GM12878 (cell line): ENCODE measurements around the gene SEC23IP. TPM values are rescaled to one million over a fixed set of nuclear protein-coding genes. Genes with fewer than 3 reads are reported as not detected.

Experiments
- ATAC-seq: fragments of 200-7000 bp; cut with Tn5 transposase; 3 replicates; pipeline ENCODE4 v1.9.1; 2020; ENCODE audit warnings: mild to moderate bottlenecking, moderate library complexity
- BruUV-seq: library from RNA; stranded (reverse); fragments of 400-500 nt; replicated peaks from 2 replicates; lab custom pipeline; 2021; lab: Mats Ljungman, UMichigan
- CTCF ChIA-PET: fragments of 300-600 bp; sonication (Branson Sonifier 250); formaldehyde crosslinking; extraction: SDS; loops from one replicate; lab custom pipeline; 2021; ENCODE audit warnings: inconsistent platforms; lab: Yijun Ruan, JAX
- POLR2A ChIA-PET: fragments of 350-600 bp; formaldehyde crosslinking; extraction: SDS; loops from one replicate; lab custom pipeline; 2021; ENCODE audit warnings: inconsistent platforms; lab: Charles Lee
- RAD21 ChIA-PET: fragments of 300-600 bp; sonication (Branson Sonifier 250); formaldehyde crosslinking; loops from one replicate; lab custom pipeline; 2023; ENCODE audit warnings: antibody characterized with exemption; ENCODE audit not compliant: unreplicated experiment; lab: Charles Lee
- SMC1A ChIA-PET: fragments of 300-600 bp; sonication (Branson Sonifier 250); formaldehyde crosslinking; loops from one replicate; lab custom pipeline; 2023; ENCODE audit not compliant: unreplicated experiment, uncharacterized antibody; lab: Charles Lee
- DNase-seq: peaks from one replicate; pipeline ENCODE4 v3.0.0-alpha.2; 2011; ENCODE audit warnings: low read depth, low spot score
- FAIRE-seq: peaks from 3 replicates; lab custom pipeline; 2011; peaks lifted over from hg19 to GRCh38; lab: Jason Lieb, UNC
- H2AFZ ChIP-seq: 2 replicates; pipeline ENCODE4 v1.6.0; 2011; ENCODE audit warnings: low read depth, low read length, control low read depth; ENCODE audit not compliant: control insufficient read depth
- H3K27ac ChIP-seq: 2 replicates; pipeline ENCODE4 v1.5.1; 2011; ENCODE audit warnings: control low read depth; ENCODE audit not compliant: control insufficient read depth, insufficient read depth
- H3K27me3 ChIP-seq, 2 experiments: replicated peaks in 1 of 2; 2 replicates each; pipeline versions ENCODE4 v1.6.0 to v1.6.1; 2011; ENCODE audit warnings: low read length in 1 of 2; ENCODE audit not compliant: control insufficient read depth in 2 of 2, insufficient read depth in 2 of 2
- H3K36me3 ChIP-seq, 2 experiments: 2 replicates each; pipeline ENCODE4 v1.5.1; 2011; ENCODE audit warnings: low read length in 1 of 2; ENCODE audit not compliant: control insufficient read depth in 2 of 2, insufficient read depth in 2 of 2
- H3K4me1 ChIP-seq: 2 replicates; pipeline ENCODE4 v1.6.1; 2011; ENCODE audit warnings: mild to moderate bottlenecking, low read length, moderate library complexity, mixed read lengths; ENCODE audit not compliant: control insufficient read depth, insufficient read depth
- H3K4me2 ChIP-seq: 2 replicates; pipeline ENCODE4 v1.6.0; 2011; ENCODE audit warnings: control low read depth; ENCODE audit not compliant: control insufficient read depth, insufficient read depth
- H3K4me3 ChIP-seq: fragments of 200-600 bp; sonication (generic); 2 replicates; pipeline ENCODE4 v1.5.1; 2016
- H3K79me2 ChIP-seq: 2 replicates; pipeline ENCODE4 v1.6.0; 2011; ENCODE audit warnings: low read length; ENCODE audit not compliant: control insufficient read depth, insufficient read depth
- H3K9ac ChIP-seq: 2 replicates; pipeline ENCODE4 v1.8.0; 2011; ENCODE audit warnings: low read length, control low read depth, mixed read lengths; ENCODE audit not compliant: control insufficient read depth, insufficient read depth
- H3K9me3 ChIP-seq: replicated peaks from 3 replicates; pipeline ENCODE4 v1.5.1; 2011; ENCODE audit warnings: mild to moderate bottlenecking, low read length; ENCODE audit not compliant: control insufficient read depth, insufficient read depth
- H4K20me1 ChIP-seq: 2 replicates; pipeline ENCODE4 v1.6.0; 2011; ENCODE audit not compliant: control insufficient read depth, insufficient read depth
- BCL3 ChIP-seq: IDR thresholded peaks from 2 replicates; pipeline ENCODE4 v1.6.1; 2011; ENCODE audit warnings: borderline replicate concordance, low read depth, mild to moderate bottlenecking, moderate library complexity, low read length; ENCODE audit not compliant: insufficient read depth, poor library complexity, severe bottlenecking
- BHLHE40 ChIP-seq, 2 experiments: fragments of 450-650 bp in 1 of 2; IDR thresholded peaks; 2 replicates each; pipeline ENCODE4 v1.6.1; 2011 to 2017; ENCODE audit warnings: low read depth in 2 of 2, borderline replicate concordance in 1 of 2, improper control_type of control experiment in 1 of 2, low read length in 1 of 2, mild to moderate bottlenecking in 1 of 2
- EZH2 ChIP-seq: IDR thresholded peaks from 2 replicates; pipeline ENCODE4 v1.6.1; 2012; ENCODE audit warnings: low read depth, mild to moderate bottlenecking, control low read depth, inconsistent platforms, low read length, borderline replicate concordance; ENCODE audit not compliant: control insufficient read depth
- FOS ChIP-seq: IDR thresholded peaks from 3 replicates; pipeline ENCODE4 v1.6.1; 2011; ENCODE audit warnings: borderline replicate concordance; ENCODE audit not compliant: insufficient read length; ENCODE audit errors: extremely low read depth
- IRF3 ChIP-seq: fragments of 450-650 bp; IDR thresholded peaks from 2 replicates; pipeline ENCODE4 v1.6.1; 2014; ENCODE audit warnings: mild to moderate bottlenecking
- MAX ChIP-seq: IDR thresholded peaks from 2 replicates; pipeline ENCODE4 v1.6.1; 2012; ENCODE audit warnings: low read depth, low read length, improper control_type of control experiment
- MEF2B ChIP-seq: fragments of 450-650 bp; IDR thresholded peaks from 2 replicates; pipeline ENCODE4 v1.6.1; 2018; ENCODE audit warnings: mild to moderate bottlenecking, moderate library complexity; ENCODE audit not compliant: partially characterized antibody, poor library complexity, severe bottlenecking
- NKRF ChIP-seq: fragments of 450-650 bp; conservative IDR thresholded peaks from 2 replicates; pipeline ENCODE4 v1.6.1; 2017; ENCODE audit warnings: mild to moderate bottlenecking, moderate library complexity
- NR2F1 ChIP-seq: fragments of 450-650 bp; conservative IDR thresholded peaks from 2 replicates; pipeline ENCODE4 v1.6.1; 2017; ENCODE audit warnings: mild to moderate bottlenecking
- NRF1 ChIP-seq: conservative IDR thresholded peaks from 2 replicates; pipeline ENCODE4 v1.6.1; 2011; ENCODE audit warnings: mild to moderate bottlenecking, low read depth, low read length, improper control_type of control experiment
- SREBF1 ChIP-seq: IDR thresholded peaks from 2 replicates; pipeline ENCODE4 v1.6.1; 2012; ENCODE audit warnings: mild to moderate bottlenecking, low read length
- TCF3 ChIP-seq: IDR thresholded peaks from 2 replicates; pipeline ENCODE4 v1.6.1; 2012; ENCODE audit warnings: low read depth, mild to moderate bottlenecking, low read length, borderline replicate concordance; ENCODE audit not compliant: insufficient read depth
- TCF7 ChIP-seq: IDR thresholded peaks from 2 replicates; pipeline ENCODE4 v1.6.1; 2014; ENCODE audit warnings: antibody characterized with exemption, borderline replicate concordance
- ZNF207 ChIP-seq: fragments of 450-650 bp; IDR thresholded peaks from 2 replicates; pipeline ENCODE4 v1.6.1; 2014; ENCODE audit warnings: antibody characterized with exemption, mild to moderate bottlenecking, borderline replicate concordance
- WGBS: methylation state at CpG from one replicate; pipeline ENCODE4 v1.1.6; 2016; ENCODE audit warnings: low lambda C conversion rate; ENCODE audit not compliant: insufficient replicate concordance, insufficient coverage; ENCODE audit errors: missing lambda C conversion rate; 5-methylcytosine and 5-hydroxymethylcytosine counted together
- in situ Hi-C: fragments of 300-500 bp; cut with MboI; formaldehyde crosslinking; loops from 9 replicates; pipeline ENCODE4 v1.14.3; 2018; ENCODE audit warnings: mixed read lengths
- intact Hi-C: fragments of 100-400 bp; cut with micrococcal nuclease; formaldehyde crosslinking; loops from one replicate; pipeline ENCODE4 v1.14.2; 2022; ENCODE audit not compliant: unreplicated experiment
- polyA plus RNA-seq, 11 experiments: library from polyadenylated mRNA; depleted of rRNA in 4 of 11; unstranded in 6 of 11; stranded (reverse) in 5 of 11; fragments of >200 nt; fragmentation: Nextera tagmentation in 4 of 11; fragmentation: Illumina TruSeq in 1 of 11; extraction: Ambion mirVana in 4 of 11; extraction: Trizol in 1 of 11; gene quantifications; 1 replicate in 1 of 11; 2 replicates in 10 of 11; pipeline versions ENCODE4 v1.2.1 to v1.2.3, GENCODE V29; 2011 to 2016; ENCODE audit warnings: inconsistent platforms in 2 of 11, missing spikeins in 2 of 11, low read depth in 1 of 11
- total RNA-seq, 4 experiments: library from RNA; depleted of rRNA in 3 of 4; stranded (reverse); fragments of >200 nt in 3 of 4; fragmentation: Illumina TruSeq in 1 of 4; extraction: Trizol in 1 of 4; gene quantifications; 2 replicates each; pipeline versions ENCODE4 v1.2.1 to v1.2.3, GENCODE V29; 2013 to 2021
- TF ChIP-seq, protein P1 (sequence below): fragments of 450-650 bp; formaldehyde crosslinking; IDR thresholded peaks from 2 replicates; pipeline ENCODE4 v1.4.0; 2020; ENCODE audit warnings: mild to moderate bottlenecking, moderate library complexity

Gene SEC23IP
- total and polyA plus RNA-seq, 10 of the 15 experiments (the other 5 are each of a cell fraction or from before 2014, with no cell fraction given), result 15.1 to 82.5 (median 36.0) TPM

DNA sequence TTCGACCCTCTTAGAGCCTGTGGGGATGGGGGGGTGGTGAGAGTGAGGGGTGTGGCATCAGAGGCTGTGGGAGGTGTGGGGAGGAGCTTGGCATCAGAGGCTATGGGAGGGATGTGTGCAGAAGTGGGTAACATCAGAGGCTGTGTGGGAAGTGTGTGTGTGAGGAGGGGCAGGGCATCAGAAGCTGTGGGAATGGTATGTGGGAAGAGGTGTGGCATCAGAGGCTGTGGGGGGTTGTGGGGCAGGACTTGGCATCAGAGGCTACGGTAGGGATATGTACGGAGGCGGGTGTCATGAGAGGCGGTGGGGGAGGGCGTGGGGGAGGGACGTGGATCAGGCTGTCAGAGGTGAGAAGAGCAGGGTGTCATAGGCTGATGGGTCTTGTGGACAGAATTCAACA, 97.4 kb downstream of the SEC23IP start:
- in situ Hi-C loops (no loop called here), intact Hi-C loops (no loop called here)
- Histone ChIP-seq H3K79me2 (no peaks in the 10 kb centered on the region), H3K27ac (no peak overlapping the region), H4K20me1 (no peaks in the 10 kb centered on the region), H3K4me3 (no peak overlapping the region), H3K4me1 (no peaks in the 10 kb centered on the region), H3K27me3 (no peaks in the 10 kb centered on the region; a peak in 1 of 4 replicates), H2AFZ (no peak overlapping the region), H3K9me3 (no peaks in the 10 kb centered on the region), H3K9ac (no peak overlapping the region), H3K36me3 (no peaks in the 10 kb centered on the region), H3K4me2 (no peak overlapping the region)
- SMC1A ChIA-PET, result interaction anchor here (1.1 kb wide), 1 partner anchor 9 kb away, joined by 3 read pairs; no protein-coding TSS in a partner anchor
- CTCF ChIA-PET, result no interaction called here
- RAD21 ChIA-PET, result no interaction called here
- POLR2A ChIA-PET, result no interaction called here
- DNase-seq, result no peak
- WGBS, result 0% methylated on average over 2 of the region's 7 CpGs
- no peak for FAIRE-seq
- ATAC-seq, result no peak
- BruUV-seq, result no TSS peak
- no peak for TF ChIP-seq ZNF207
- no peak for TF ChIP-seq EZH2
- no peak for TF ChIP-seq IRF3
- TF ChIP-seq NKRF, result no peak
- no peak for TF ChIP-seq TCF3
- TF ChIP-seq SREBF1, result no peak
- TF ChIP-seq BHLHE40 (IDR thresholded peaks at IDR 0.05; ENCODE audit: borderline replicate concordance in 1 of 2, low read depth in 2 of 2, low read length in 1 of 2), result no peak
- TF ChIP-seq, protein P1, sequence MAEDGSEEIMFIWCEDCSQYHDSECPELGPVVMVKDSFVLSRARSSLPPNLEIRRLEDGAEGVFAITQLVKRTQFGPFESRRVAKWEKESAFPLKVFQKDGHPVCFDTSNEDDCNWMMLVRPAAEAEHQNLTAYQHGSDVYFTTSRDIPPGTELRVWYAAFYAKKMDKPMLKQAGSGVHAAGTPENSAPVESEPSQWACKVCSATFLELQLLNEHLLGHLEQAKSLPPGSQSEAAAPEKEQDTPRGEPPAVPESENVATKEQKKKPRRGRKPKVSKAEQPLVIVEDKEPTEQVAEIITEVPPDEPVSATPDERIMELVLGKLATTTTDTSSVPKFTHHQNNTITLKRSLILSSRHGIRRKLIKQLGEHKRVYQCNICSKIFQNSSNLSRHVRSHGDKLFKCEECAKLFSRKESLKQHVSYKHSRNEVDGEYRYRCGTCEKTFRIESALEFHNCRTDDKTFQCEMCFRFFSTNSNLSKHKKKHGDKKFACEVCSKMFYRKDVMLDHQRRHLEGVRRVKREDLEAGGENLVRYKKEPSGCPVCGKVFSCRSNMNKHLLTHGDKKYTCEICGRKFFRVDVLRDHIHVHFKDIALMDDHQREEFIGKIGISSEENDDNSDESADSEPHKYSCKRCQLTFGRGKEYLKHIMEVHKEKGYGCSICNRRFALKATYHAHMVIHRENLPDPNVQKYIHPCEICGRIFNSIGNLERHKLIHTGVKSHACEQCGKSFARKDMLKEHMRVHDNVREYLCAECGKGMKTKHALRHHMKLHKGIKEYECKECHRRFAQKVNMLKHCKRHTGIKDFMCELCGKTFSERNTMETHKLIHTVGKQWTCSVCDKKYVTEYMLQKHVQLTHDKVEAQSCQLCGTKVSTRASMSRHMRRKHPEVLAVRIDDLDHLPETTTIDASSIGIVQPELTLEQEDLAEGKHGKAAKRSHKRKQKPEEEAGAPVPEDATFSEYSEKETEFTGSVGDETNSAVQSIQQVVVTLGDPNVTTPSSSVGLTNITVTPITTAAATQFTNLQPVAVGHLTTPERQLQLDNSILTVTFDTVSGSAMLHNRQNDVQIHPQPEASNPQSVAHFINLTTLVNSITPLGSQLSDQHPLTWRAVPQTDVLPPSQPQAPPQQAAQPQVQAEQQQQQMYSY (CRISPR knock-in tag), result no peak
- TF ChIP-seq TCF7, result no peak
- no peak for TF ChIP-seq FOS
- TF ChIP-seq MAX, result no peak
- TF ChIP-seq BCL3, result no peak
- TF ChIP-seq MEF2B, result no peak
- no peak for TF ChIP-seq NRF1
- TF ChIP-seq NR2F1, result no peak
